Astrocyte of the cerebellum (primary cell): ENCODE measurements around the gene ODAD3.

ENCODE experiments used
- DNase-seq: peaks from one replicate; pipeline ENCODE4 v3.0.0-alpha.2; 2011; ENCODE audit warnings: low read depth
- H3K4me3 ChIP-seq: 2 replicates; pipeline ENCODE4 v1.5.1; 2011; ENCODE audit warnings: mild to moderate bottlenecking, low read depth, low read length, moderate library complexity
- CTCF ChIP-seq: IDR thresholded peaks from 2 replicates; pipeline ENCODE4 v1.5.1; 2012; ENCODE audit warnings: low read length, low read depth, moderate library complexity, mild to moderate bottlenecking; ENCODE audit errors: missing control alignments
- in situ Hi-C: cut with HindIII; loops from 2 replicates; pipeline ENCODE4 v1.10.0; 2017; ENCODE audit warnings: low sequenced_read_pairs

The ODAD3 gene

DNA sequence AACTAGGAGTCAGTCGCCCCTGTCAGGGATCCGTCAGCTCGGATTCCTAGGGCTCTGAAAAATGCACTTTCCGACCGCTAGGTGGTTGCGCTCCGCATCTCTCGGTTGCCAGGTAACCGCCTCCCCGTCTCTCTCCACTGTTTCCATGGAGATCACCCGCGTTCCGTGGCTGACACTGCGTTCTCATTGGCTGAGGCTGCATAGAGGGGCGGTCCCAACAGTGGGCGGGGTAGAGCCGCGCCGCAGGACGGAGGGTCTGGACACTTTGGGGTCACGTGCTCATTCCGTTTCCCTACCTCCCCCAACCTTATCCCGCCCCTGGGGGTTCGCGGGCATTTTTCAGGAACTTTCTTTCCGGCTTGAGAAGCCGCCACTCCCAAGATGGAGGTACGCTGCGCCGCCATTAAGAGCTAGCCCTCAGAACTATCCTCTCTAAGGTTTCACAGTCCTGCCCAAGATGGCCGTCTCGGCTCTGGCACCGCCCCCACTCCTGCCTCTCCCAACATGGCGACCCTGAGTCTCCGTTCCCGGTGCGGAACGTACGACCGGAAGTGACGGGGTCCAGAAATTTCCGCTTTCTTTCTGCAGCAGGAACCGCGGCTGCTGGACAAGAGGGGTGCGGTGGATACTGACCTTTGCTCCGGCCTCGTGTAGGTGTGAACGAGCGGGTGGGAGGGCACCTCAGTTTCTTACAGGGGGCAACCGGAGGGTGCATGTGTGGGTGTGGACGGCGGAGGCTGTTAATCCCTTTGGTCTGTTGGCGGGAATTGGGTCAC lies at the start of gene ODAD3, which contains the start of gene PRKCSH:
TSS of gene ODAD3 (minus strand) at position 65 of the 776 bp plus-strand sequence. CDS start 105 bp downstream, outside the sequence.
TSS of gene PRKCSH (plus strand) at position 579 of the 776 bp plus-strand sequence. CDS start 483 bp downstream, outside the sequence.
- peak within 1 kb of the TSS; percentile 68 for H3K4me3 ChIP-seq

GRCh38 chr19:11483366-11484111 lies 48.6 kb upstream of the ODAD3 start:
- DNase-seq: no peak
- TF ChIP-seq CTCF: no peak
- in situ Hi-C loops: no loop called here
- H3K4me3 ChIP-seq: no peak overlapping the region

More for the DNA sequence above, at the start of gene ODAD3, which contains the start of gene PRKCSH:
- TF ChIP-seq CTCF: peak; percentile 88
- peak; percentile 99 for DNase-seq
- in situ Hi-C loops: no loop called here

DNA sequence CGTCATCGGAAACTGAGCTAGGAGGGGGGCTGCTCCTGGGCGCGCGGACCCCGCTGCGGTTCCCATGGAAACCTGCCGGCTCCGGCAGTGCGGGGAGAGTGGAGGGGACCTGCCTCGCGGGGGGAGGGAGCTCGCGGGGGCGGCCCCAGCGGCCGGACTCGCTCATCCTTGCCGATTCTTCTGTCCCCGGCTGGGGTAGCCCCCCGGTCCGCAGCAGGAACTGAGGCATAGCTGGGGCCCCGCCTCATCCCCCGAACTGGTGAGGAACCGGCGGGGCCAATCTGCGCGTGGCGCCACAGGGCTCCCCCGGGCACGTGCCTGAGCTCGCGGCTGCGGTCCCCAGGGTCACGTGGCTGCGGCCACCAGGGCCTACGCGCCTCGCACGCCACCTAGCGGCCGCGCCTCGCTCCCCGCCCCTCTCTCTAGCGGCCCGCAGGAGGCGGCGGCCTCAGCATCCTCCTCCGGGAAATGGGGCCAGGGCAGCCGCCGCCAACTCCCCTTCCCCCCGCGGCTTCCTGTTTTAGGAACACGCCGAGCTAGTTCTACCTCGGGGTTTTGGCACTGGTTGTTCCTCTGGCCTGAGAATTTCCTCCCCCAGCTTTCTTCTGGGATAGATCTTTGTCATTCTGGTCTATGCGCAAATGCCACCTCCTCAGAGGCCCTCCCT lies 47.6 kb upstream of the ODAD3 start:
- no peak for DNase-seq
- H3K4me3 ChIP-seq: peak overlapping the region; percentile 26
- TF ChIP-seq CTCF: peak; percentile 78
- in situ Hi-C loops: no loop called here

GRCh38 chr19:11481534-11482383 lies 46.8 kb upstream of the ODAD3 start:
- no peak for DNase-seq

GRCh38 chr19:11480715-11481533 lies 46.0 kb upstream of the ODAD3 start, which contains the start of gene ELAVL3:
TSS of gene ELAVL3 (minus strand) at chr19:11481046. CDS start at chr19:11480608, 438 bp downstream.
- no peak for DNase-seq
- H3K4me3 ChIP-seq: no peak within 1 kb of the TSS
- TF ChIP-seq CTCF: no peak
- in situ Hi-C loops: no loop called here

More at GRCh38 chr19:11481534-11482383, 46.8 kb upstream of the ODAD3 start:
- H3K4me3 ChIP-seq: peak overlapping the region; percentile 26
- in situ Hi-C loops: no loop called here
- TF ChIP-seq CTCF: no peak
